HEK293 (cell line): ENCODE measurements around the gene RBFOX1.

Experiments
- CTCF ChIA-PET: fragments of 350-600 bp; formaldehyde crosslinking; extraction: SDS; loops from one replicate; lab custom pipeline; 2021; ENCODE audit warnings: antibody characterized with exemption; lab: Yijun Ruan, JAX
- POLR2A ChIA-PET: fragments of 300-600 bp; formaldehyde crosslinking; extraction: SDS; loops from one replicate; lab custom pipeline; 2020; ENCODE audit warnings: antibody characterized with exemption, inconsistent platforms; lab: Yijun Ruan, JAX
- H3K27ac ChIP-seq: fragments of 200-500 bp; sonication (Bioruptor generic); 2 replicates; pipeline ENCODE4 v1.5.1; 2014; ENCODE audit warnings: low read depth, low read length, control low read depth, inconsistent platforms; ENCODE audit errors: extremely low read depth
- H3K36me3 ChIP-seq, 2 experiments: fragments of 200-500 bp in 1 of 2; sonication (Bioruptor generic) in 1 of 2; 1 replicate in 1 of 2; 2 replicates in 1 of 2; pipeline ENCODE4 v1.5.1; 2014 to 2017; ENCODE audit warnings: inconsistent platforms in 2 of 2, low read length in 2 of 2; ENCODE audit not compliant: control insufficient read depth in 2 of 2, insufficient read depth in 1 of 2
- H3K4me1 ChIP-seq: fragments of 200-500 bp; sonication (Bioruptor generic); 2 replicates; pipeline ENCODE4 v1.5.1; 2014; ENCODE audit warnings: mild to moderate bottlenecking, low read length, inconsistent platforms; ENCODE audit not compliant: control insufficient read depth, insufficient read depth
- H3K4me3 ChIP-seq: 2 replicates; pipeline ENCODE4 v1.5.1; 2011; ENCODE audit warnings: low read depth, mild to moderate bottlenecking, control low read depth, low read length, moderate library complexity
- H3K9me3 ChIP-seq: fragments of 200-500 bp; sonication (Bioruptor generic); 2 replicates; pipeline ENCODE4 v1.5.1; 2014; ENCODE audit warnings: low read depth, low read length, inconsistent platforms; ENCODE audit not compliant: control insufficient read depth, insufficient read depth
- EGR2 ChIP-seq: fragments of 450-650 bp; formaldehyde crosslinking; IDR thresholded peaks from 2 replicates; pipeline ENCODE4 v1.5.1; 2016; ENCODE audit warnings: low read depth, missing biosample characterization, missing genetic modification characterization
- KLF7 ChIP-seq: fragments of 450-650 bp; formaldehyde crosslinking; IDR thresholded peaks from 2 replicates; pipeline ENCODE4 v1.5.1; 2016; ENCODE audit warnings: missing biosample characterization, missing genetic modification characterization, borderline replicate concordance
- RBAK ChIP-seq: fragments of 450-650 bp; formaldehyde crosslinking; IDR thresholded peaks from 2 replicates; pipeline ENCODE4 v1.5.1; 2016; ENCODE audit warnings: missing biosample characterization, missing genetic modification characterization
- WT1 ChIP-seq: fragments of 450-650 bp; formaldehyde crosslinking; IDR thresholded peaks from 2 replicates; pipeline ENCODE4 v1.5.1; 2016; ENCODE audit warnings: missing biosample characterization, missing genetic modification characterization
- ZNF114 ChIP-seq: fragments of 450-650 bp; formaldehyde crosslinking; IDR thresholded peaks from 2 replicates; pipeline ENCODE4 v1.5.0; 2017; ENCODE audit warnings: missing biosample characterization, missing genetic modification characterization
- ZNF280C ChIP-seq: fragments of 450-650 bp; formaldehyde crosslinking; IDR thresholded peaks from 2 replicates; pipeline ENCODE4 v1.5.1; 2016; ENCODE audit warnings: missing biosample characterization, missing genetic modification characterization
- ZNF350 ChIP-seq: fragments of 450-650 bp; formaldehyde crosslinking; IDR thresholded peaks from 2 replicates; pipeline ENCODE4 v1.5.0; 2017; ENCODE audit warnings: missing biosample characterization, mild to moderate bottlenecking, missing genetic modification characterization
- ZNF423 ChIP-seq: fragments of 450-650 bp; formaldehyde crosslinking; IDR thresholded peaks from 2 replicates; pipeline ENCODE4 v1.5.1; 2016; ENCODE audit warnings: missing biosample characterization, missing genetic modification characterization
- ZNF473 ChIP-seq: fragments of 450-650 bp; formaldehyde crosslinking; IDR thresholded peaks from 2 replicates; pipeline ENCODE4 v1.5.1; 2017; ENCODE audit warnings: missing biosample characterization, missing genetic modification characterization
- ZNF544 ChIP-seq: fragments of 450-650 bp; formaldehyde crosslinking; IDR thresholded peaks from 2 replicates; pipeline ENCODE4 v1.5.0; 2017; ENCODE audit warnings: missing biosample characterization, missing genetic modification characterization
- ZNF660 ChIP-seq: fragments of 450-650 bp; IDR thresholded peaks from 2 replicates; pipeline ENCODE4 v1.5.1; 2018; ENCODE audit warnings: missing biosample characterization, mild to moderate bottlenecking, missing genetic modification characterization
- ZNF777 ChIP-seq: fragments of 450-650 bp; formaldehyde crosslinking; IDR thresholded peaks from 2 replicates; pipeline ENCODE4 v1.5.1; 2017; ENCODE audit warnings: missing biosample characterization, missing genetic modification characterization, borderline replicate concordance
- TF ChIP-seq, protein P1 (sequence below): fragments of 450-650 bp; IDR thresholded peaks from 2 replicates; pipeline ENCODE4 v1.5.1; 2018; ENCODE audit warnings: missing biosample characterization, mild to moderate bottlenecking, missing genetic modification characterization
- TF ChIP-seq, protein P2 (sequence below): fragments of 450-650 bp; formaldehyde crosslinking; conservative IDR thresholded peaks from 2 replicates; pipeline ENCODE4 v1.5.1; 2016; ENCODE audit warnings: low read depth, missing biosample characterization, missing genetic modification characterization
- TF ChIP-seq, protein P3 (sequence below): fragments of 450-650 bp; formaldehyde crosslinking; IDR thresholded peaks from 2 replicates; pipeline ENCODE4 v1.5.1; 2016; ENCODE audit warnings: missing biosample characterization, missing genetic modification characterization
- TF ChIP-seq, protein P4 (sequence below): fragments of 450-650 bp; formaldehyde crosslinking; IDR thresholded peaks from 2 replicates; pipeline ENCODE4 v1.5.1; 2016; ENCODE audit warnings: missing biosample characterization, missing genetic modification characterization

Gene RBFOX1

DNA sequence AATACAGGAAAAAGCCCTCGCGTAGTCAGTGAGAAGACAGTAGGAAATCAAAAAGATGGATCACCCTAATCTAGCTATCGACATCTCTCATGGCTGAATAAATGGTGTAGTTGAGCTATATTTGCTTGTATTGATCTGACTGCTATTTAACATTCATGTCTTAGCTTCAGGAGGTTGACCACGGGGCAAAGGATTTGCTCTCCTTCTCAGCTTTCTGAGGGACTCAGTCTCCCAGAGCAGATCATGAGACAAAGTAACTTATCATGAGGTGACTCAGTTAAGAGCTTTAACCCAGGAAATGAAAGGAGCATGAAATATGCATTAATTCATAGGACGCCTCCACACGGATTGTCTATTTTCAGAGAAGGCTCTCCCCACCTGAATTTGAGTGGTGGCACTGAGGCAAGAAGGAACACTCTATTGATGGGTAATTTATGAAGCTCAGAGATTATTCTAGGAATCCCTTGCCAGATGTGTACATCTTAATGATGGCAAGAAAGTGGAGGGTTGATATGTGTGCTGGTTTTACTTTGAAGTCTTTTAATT, 608 bp downstream of the RBFOX1 start:
- Histone ChIP-seq H3K4me3 (no peak overlapping the region), H3K36me3 (no peaks in the 10 kb centered on the region), H3K27ac (no peak overlapping the region), H3K9me3 (no peaks in the 10 kb centered on the region), H3K4me1 (no peaks in the 10 kb centered on the region)
- POLR2A ChIA-PET, result no interaction called here
- no peak for TF ChIP-seq ZNF544
- no peak for TF ChIP-seq ZNF777 (tag by site-specific recombination)
- no peak for TF ChIP-seq ZNF280C (tag by site-specific recombination)
- TF ChIP-seq, protein P1, sequence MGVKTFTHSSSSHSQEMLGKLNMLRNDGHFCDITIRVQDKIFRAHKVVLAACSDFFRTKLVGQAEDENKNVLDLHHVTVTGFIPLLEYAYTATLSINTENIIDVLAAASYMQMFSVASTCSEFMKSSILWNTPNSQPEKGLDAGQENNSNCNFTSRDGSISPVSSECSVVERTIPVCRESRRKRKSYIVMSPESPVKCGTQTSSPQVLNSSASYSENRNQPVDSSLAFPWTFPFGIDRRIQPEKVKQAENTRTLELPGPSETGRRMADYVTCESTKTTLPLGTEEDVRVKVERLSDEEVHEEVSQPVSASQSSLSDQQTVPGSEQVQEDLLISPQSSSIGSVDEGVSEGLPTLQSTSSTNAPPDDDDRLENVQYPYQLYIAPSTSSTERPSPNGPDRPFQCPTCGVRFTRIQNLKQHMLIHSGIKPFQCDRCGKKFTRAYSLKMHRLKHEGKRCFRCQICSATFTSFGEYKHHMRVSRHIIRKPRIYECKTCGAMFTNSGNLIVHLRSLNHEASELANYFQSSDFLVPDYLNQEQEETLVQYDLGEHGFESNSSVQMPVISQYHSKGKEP (tag by site-specific recombination), result no peak
- no peak for TF ChIP-seq ZNF114 (tag by site-specific recombination)
- TF ChIP-seq, protein P2, sequence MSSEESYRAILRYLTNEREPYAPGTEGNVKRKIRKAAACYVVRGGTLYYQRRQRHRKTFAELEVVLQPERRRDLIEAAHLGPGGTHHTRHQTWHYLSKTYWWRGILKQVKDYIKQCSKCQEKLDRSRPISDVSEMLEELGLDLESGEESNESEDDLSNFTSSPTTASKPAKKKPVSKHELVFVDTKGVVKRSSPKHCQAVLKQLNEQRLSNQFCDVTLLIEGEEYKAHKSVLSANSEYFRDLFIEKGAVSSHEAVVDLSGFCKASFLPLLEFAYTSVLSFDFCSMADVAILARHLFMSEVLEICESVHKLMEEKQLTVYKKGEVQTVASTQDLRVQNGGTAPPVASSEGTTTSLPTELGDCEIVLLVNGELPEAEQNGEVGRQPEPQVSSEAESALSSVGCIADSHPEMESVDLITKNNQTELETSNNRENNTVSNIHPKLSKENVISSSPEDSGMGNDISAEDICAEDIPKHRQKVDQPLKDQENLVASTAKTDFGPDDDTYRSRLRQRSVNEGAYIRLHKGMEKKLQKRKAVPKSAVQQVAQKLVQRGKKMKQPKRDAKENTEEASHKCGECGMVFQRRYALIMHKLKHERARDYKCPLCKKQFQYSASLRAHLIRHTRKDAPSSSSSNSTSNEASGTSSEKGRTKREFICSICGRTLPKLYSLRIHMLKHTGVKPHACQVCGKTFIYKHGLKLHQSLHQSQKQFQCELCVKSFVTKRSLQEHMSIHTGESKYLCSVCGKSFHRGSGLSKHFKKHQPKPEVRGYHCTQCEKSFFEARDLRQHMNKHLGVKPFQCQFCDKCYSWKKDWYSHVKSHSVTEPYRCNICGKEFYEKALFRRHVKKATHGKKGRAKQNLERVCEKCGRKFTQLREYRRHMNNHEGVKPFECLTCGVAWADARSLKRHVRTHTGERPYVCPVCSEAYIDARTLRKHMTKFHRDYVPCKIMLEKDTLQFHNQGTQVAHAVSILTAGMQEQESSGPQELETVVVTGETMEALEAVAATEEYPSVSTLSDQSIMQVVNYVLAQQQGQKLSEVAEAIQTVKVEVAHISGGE (tag by site-specific recombination), result no peak
- no peak for TF ChIP-seq WT1 (tag by site-specific recombination)
- TF ChIP-seq ZNF350 (tag by site-specific recombination), result no peak
- TF ChIP-seq RBAK (tag by site-specific recombination), result no peak
- no peak for TF ChIP-seq KLF7 (tag by site-specific recombination)
- TF ChIP-seq, protein P3, sequence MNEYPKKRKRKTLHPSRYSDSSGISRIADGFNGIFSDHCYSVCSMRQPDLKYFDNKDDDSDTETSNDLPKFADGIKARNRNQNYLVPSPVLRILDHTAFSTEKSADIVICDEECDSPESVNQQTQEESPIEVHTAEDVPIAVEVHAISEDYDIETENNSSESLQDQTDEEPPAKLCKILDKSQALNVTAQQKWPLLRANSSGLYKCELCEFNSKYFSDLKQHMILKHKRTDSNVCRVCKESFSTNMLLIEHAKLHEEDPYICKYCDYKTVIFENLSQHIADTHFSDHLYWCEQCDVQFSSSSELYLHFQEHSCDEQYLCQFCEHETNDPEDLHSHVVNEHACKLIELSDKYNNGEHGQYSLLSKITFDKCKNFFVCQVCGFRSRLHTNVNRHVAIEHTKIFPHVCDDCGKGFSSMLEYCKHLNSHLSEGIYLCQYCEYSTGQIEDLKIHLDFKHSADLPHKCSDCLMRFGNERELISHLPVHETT (tag by site-specific recombination), result no peak
- no peak for TF ChIP-seq ZNF473 (tag by site-specific recombination)
- TF ChIP-seq, protein P4, sequence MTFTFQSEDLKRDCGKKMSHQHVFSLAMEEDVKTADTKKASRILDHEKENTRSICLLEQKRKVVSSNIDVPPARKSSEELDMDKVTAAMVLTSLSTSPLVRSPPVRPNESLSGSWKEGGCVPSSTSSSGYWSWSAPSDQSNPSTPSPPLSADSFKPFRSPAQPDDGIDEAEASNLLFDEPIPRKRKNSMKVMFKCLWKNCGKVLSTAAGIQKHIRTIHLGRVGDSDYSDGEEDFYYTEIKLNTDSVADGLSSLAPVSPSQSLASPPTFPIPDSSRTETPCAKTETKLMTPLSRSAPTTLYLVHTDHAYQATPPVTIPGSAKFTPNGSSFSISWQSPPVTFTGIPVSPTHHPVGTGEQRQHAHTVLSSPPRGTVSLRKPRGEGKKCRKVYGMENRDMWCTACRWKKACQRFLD (tag by site-specific recombination), result no peak
- TF ChIP-seq EGR2 (tag by site-specific recombination), result no peak
- TF ChIP-seq ZNF423, result no peak
- TF ChIP-seq ZNF660, result no peak
- CTCF ChIA-PET, result no interaction called here
